GM11168 (cell line): ENCODE measurements around the gene ANXA1.

Experiments
- in situ Hi-C: fragments of 300-500 bp; cut with MboI; formaldehyde crosslinking; loops from one replicate; pipeline ENCODE4 v1.12.0; 2022; ENCODE audit warnings: low sequenced_read_pairs; ENCODE audit not compliant: unreplicated experiment

Gene ANXA1

DNA sequence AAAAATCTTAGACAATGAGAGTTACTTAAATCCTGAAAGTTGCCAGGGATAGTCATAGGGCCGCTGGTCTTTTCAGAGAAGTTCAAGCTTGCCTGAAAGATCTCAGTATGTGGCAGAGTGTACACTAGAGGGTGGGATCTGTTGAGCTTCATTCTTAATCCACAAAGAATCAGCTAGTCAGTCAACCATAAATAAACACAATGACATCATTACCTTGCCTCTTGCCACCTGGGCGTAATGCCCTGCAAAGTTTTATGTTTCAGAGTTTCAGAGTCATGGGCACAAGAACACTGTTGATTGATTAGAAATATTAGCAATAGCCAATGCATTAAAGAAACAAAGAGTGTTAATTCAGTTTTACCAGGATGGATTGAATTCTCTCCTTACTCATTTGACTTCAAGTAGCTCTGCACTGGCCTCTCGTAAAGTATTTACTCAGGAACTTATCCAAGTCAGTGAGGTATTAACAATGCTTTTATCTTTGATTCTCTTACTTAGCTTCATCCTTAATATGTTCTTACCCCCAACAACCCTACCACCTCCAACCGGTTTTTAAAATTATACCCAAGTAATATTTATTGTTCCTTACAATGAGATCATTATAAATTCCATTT is 14.3 kb upstream of the ANXA1 start:
- in situ Hi-C loops, result no loop called here

DNA sequence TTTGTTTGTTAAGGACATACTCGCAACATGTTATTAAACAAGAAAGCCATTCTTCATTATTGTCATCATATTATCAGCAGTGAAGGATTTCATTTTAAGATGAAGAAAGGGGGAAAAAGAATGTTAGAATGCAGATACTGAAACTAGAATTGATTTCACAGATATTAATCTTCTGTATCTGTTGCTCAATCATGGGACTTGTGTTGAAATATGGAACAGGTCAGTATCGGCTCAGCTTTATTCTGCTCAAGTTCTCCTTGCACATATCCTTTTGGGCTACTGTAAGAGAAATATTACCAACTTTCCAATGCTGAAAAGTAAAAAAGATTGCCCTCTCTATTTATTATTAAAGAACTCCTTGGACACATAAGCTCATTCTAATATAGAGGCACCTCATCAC is 13.8 kb upstream of the ANXA1 start:
- in situ Hi-C loops, result no loop called here

DNA sequence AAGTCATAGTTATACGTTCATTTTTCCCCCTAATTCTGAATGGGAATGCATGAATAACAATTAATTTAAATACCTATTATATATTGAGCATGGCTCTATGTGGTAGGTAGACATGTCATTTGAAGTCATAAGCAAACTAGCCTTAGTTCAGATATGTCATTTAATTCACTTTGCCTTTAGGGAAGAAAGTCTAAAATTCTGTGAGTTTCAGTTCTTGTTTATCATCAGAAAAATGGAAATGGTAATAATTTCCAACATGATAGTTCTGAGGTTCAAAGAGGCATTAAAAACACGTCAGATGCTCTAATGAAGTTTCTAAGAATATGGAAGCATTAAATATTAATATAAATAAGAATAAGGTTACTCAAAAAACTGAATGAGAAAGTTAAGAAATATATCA is 13.1 kb upstream of the ANXA1 start:
- in situ Hi-C loops, result no loop called here

DNA sequence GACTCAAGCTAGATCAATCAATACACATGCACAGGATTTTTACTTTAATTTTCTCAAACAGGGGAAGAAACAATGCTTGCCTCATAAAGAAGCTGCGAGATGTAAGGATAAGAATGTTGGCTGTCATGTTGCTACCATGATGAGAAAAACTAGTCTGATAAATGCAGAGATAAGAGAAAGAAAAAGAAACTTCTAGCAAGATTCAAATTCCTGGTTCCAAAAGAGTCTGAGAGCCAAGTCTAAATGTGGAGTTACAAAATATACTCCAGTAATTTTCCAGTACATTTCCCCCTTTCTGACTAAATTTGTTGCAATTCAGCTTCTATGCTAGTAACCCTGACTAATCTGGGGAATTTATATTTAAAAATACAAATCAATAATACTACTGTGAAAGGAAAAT is 10.4 kb upstream of the ANXA1 start:
- in situ Hi-C loops, result no loop called here

DNA sequence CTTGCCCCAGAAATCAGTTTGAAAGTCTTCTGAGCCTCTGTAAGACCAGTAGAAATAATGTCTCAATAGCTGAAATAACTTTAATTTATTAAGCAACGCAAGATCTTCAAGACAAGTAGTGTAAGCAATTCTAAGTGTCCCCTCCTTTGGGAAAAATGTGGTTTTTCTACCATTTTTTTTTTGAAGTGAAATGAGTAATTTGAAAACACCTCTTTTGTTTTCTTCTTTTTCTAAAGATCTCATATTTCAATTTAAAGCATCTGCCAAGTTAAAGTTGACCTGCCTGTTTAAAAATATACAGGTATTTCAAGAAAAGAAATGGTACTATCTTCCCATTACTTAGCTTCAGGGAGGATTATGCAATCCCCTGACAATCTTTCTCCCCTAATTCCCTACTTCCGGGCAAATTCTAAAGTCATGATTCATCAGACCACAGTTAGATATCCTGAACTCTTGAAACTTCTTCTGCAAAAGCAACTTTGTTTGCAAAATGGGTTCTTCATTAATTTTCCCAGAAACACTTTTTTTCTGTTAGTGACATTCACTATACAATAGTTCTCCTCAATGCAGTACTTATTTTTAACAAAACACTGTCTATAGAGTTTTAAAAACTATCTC is 7.8 kb upstream of the ANXA1 start:
- in situ Hi-C loops, result no loop called here

DNA sequence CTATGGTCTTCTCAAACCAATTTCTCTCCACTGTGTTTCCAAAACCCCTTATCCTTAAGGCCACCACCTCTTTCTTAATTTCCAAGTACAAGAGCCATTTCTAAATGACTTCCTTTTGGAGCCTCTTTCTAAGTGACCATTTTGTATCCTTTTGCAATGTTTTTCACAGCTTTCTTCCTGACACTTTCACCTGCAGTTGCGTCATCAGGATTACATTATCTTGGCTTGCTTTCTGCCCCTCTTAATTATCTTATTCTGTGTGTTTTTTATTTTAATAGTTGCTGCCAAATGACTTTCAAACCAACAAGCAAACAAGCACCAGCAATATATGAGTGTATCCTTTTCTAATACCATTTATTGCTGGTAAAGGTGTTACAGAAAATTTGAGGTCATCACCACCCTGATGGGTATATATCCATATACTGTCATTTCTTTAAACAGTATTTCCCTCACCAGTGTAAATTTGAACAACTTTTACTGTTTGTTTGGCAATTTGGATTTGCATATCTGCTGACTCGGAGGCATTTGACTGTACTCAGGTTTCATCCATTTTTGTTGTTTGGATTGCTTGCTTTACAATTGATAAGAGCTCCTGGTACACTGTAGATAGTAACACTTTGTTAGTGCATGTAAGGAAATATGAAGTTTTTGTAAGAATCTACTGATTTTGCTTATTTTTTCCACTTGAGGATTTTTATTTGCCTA is 5.4 kb upstream of the ANXA1 start:
- in situ Hi-C loops, result no loop called here

DNA sequence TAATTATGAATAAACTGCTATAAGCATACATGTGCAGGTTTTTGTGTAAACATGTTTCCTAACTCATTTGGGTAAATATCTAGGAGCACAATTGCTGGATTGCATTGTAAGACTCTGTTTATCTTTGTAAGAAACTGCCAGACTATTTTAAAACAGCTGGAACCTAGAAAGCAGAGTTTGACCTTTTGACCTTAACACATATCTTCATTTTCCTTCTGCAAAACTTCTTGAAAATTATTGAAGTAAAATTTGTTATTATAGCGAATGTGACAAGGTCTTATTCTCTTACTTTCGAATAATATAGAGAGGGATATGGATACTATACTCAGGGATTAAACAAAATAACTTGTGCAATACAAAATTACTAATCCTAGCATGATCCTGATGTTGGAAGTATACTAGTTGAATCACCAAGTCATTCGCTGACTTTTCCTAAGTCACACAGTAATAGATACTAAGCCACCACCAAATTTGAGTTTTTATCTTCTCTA is 3.2 kb upstream of the ANXA1 start:
- in situ Hi-C loops, result no loop called here

DNA sequence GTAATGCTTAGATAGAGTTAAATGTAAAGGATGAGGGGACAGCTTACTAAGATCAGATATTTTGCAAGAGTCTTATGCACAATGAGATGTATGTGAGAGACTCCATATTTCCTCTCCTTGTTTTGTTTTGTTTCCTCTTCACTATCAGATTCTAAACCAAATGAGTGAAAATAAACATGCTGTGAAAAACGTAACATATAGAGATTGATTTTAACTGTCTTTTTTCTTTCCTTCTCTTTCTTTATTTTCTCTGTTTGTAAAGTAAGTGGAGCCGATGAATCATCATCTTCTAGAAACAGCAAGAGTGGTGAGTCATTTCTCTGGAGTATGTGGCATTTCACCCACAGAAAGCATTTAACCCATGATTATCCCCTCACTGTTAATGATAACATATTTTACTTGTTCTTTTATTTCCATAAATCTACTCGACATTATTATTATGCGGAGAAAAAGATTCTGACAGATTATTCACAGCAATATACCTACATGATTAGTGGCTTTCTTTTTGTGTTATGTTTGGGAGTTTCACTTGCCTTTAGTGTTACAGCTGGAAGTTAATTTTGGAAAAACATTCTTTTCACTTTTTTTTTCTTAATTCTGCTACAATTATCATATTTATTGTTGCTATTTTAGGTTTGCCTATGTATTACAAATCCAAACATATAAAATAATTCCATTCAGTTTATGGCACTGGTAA is 2.1 kb upstream of the ANXA1 start:
- in situ Hi-C loops, result no loop called here

DNA sequence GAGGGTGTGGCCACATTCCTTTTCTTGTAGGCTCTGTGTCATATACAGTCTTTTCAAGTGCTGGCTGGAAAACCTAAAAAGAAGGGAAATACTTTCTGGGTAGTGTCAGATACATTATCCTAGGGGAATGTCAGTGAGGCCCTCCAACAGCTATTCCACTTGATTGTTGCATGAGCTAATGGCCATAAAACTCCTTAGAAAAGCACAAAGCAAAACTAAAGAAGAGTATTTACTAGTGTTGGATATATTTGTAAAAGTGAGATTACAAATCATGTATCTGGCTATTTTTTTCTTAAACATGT is 829 bp downstream of the ANXA1 start:
- in situ Hi-C loops, result no loop called here

DNA sequence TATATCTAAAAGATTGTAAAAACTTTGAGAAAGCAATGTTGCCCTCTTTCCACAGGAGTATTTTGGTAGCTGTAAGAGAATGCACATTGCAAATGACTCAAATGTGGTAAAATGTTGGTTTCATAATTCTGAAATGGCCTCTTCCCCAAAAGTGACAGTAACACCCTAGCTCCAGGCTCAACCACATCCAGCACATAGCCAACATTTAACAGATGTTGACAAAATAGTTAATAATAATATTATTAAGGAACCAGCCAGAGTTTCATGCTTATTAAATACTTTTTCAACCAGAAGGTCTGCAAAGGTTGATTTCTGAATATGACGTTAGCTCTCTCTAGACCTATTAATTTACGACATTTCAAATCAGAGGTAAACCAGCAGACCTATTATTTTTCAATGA is 1.3 kb downstream of the ANXA1 start:
- in situ Hi-C loops, result no loop called here

DNA sequence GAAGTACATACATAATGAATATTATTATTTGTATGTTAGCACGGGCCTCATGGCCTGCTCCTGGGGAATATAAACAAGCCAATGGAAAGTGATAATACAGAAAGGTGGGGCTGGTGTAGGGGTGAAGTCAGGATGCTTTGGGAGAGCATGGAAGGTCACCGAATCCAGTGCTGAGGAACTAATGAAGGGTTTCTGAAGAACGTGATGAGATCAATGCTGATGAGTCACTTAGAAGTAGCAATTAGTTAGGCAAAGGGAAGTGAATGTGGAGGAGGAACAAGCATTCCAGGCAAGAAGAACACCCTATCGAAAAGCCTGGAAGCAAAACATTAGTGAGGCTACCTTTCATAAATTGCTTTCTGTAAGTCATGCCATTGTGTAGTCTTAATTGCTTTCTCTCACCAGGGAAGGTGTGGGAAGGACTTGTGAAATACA is 2.1 kb downstream of the ANXA1 start:
- in situ Hi-C loops, result no loop called here

DNA sequence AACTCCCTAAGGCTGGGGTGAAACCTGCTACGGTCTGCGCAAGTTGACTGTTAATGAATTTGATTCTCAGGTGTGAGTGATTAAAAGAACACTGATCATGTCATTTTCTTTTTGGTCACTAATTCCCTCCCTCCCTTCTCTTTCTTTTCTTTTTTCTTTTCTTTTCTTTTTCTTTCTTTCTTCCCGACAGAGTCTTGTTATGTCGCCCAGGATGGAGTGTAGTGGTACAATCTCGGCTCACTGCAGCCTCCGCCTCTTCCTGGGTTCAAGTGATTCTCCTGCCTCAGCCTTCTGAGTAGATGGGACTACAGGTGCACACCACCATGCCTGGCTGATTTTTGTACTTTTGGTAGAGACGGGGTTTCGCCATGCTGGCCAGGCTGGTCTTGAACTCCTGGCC is 2.6 kb downstream of the ANXA1 start:
- in situ Hi-C loops, result no loop called here

DNA sequence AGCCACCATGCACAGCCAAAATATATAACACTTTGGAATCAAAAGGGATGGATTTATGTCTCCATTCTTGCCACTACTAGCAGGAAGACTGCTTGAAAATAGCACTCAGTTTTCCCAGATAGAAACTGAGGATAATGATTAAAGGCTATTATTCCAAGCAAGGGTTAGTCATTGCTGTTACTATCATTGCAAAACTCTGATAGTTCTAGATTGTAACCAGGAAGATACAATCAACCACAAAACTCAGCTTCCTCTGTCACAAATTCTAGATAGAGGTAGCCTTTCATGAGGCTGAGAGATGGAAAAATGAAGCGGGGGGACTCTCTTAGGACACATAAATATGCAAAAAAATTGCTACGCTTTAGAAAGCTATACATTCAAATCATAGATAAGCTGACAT is 3.1 kb downstream of the ANXA1 start:
- in situ Hi-C loops, result no loop called here

DNA sequence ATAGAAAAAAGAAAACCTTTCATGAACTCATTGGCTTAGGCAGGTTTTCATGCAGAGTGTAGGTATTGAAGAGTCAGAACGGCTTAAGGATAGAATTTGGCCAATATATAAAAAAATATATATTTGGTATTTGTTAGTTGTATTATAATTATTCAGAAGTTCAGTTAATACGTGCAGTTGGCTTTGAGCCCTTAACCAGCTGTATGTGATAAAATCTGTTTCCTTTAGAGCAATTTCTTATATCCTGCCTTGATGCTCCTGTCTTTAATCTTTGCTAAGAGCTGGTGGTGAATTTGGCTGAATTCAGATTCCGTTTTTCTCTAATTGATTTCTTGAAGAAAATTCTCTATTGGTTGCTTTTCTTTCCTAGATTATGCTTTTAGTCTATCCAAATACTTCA is 3.7 kb downstream of the ANXA1 start:
- in situ Hi-C loops, result no loop called here

DNA sequence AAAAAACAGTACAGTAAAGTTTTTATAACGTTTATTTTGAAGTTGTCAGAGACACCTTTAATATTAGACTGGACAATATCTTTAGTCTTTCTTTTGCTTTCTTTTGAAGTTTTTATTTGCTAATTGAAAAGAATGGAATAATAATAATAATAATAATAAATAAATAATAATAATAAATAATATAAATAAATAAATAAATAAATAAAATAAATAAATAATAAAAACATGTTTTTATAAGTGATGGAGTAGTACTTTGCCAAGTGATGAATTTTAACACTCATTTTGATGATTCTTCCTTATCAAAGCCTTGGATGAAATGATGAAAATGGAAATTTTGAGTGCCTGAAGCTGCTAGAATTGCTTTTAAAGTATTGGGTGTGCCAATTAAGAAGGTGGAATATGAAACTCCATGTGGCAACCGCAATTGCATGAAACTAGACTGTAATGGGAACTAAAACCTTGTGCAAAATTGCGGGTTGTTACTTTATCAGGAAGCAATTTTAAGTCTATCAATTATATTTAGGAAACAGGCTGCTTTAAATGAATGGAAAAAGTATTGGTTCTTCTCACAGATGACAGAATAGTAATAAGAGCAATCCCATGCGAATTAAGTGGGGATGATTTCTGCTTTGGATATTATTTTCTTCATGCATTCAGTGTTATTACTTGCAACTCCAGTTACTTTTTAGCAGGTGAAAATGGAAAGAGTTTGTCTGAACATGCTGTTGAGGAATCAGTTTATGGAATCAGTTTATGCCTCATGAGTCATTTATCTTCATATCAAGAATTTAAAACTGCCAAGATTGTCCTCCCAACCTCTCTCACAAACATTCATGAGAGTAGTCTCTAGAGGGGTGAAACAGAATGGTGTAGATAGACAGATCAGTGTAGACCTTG is 4.6 kb downstream of the ANXA1 start:
- in situ Hi-C loops, result no loop called here

DNA sequence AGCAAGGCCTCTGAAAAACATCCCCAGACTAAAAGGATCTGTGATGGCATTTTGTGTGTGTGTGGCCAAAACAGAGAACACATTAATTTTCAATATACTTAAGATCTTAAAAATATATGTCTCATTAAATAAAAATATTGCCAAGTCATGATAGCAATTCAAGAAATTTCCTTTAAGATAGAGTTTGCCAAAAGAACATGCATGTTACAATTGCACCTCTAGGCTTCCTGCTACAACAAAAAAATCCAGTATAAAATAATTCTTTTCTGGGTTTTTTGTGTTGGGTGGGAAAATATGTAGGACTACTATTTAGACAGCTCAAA is 5.2 kb downstream of the ANXA1 start:
- in situ Hi-C loops, result no loop called here

DNA sequence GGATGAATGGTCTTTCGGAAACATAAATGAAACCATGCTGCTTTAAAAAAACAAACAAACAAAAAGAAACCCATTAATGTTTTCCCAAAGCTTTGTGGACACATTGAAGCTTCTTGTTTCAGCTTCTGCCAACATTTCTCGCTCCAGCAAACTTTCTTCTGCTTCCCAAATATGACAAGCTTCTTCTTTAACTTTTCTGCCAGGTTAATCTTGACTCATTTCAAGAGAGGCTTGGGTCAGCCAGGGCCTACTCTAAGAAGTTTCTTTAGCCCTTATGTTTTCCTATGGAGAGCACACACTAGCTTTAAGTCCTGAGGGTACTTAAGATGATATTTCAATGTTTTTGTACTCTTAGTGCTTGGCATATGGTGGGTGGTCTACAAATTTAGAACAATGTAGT is 6.1 kb downstream of the ANXA1 start:
- in situ Hi-C loops, result no loop called here

DNA sequence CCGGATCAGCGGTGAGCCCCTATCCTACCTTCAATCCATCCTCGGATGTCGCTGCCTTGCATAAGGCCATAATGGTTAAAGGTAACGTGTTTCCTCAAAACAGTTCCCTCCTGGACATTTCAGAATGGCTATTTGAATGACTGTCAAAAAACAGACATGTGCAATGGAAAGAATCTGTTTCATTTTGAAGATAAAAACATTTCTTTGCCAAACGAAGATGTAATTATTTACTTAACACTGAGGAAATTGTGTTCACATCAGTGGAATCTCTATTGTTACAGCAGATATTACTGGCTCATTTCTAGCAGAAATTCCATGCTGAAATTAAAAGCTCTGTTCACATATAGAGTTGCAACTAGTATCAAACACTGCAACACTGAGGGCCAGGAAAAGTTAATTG is 7.1 kb downstream of the ANXA1 start:
- in situ Hi-C loops, result no loop called here

DNA sequence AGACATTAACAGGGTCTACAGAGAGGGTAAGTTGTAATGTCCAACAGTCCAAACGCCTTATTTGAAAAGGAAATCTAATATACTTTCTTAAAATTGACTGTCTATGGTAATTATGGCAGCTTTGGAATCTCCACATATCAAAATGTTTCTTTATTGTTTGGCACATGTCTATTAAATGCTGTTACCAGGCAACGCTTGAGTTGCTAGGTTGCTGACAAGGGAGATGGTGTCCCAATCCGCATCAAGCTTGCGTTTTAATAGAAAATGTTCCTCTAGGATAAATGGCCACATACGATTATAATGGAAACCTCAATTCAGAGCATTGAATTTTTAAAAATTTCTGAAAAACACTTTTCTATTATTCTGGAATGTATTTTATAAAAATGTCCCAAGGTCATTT is 9.2 kb downstream of the ANXA1 start:
- in situ Hi-C loops, result no loop called here

DNA sequence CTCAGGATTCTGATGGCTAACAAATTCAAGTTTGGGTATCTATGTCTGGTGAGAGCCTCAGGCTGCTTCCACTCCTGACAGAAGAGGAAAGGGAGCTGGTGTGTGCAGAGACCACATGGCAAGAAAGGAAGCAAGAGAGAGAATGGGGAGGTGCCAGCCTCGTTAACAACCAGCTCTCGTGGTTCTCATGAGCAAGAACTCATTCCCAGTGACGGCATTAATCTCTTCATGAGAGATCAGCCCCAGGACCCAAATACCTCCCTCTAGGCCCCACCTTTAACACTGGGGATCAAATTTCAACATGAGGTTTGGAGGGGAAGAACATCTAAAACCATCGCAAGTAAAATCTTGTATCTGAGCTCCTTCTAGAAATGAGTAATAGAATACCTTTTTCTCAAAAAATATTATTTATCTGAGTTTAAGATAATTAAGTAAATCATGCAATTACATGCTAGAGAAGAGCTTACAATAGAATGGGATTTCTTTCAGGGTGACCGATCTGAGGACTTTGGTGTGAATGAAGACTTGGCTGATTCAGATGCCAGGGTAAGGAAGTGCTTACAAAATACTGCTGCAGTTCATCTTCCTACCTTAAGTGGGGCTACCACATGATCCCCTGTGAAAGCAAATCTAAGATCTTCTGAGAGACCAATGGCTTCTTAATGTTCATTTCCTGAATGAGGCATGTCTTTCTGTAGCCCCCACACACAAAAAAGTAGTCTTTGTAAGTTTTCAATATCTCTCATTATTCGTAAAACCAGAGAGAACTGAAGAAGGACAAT is 11.5 kb downstream of the ANXA1 start:
- in situ Hi-C loops, result no loop called here
